OCI-LY7 (cell line): ENCODE data around the gene NPEPL1.
"Not testable (repeated sequence)": the region's sequence is repeated elsewhere in the genome, so short reads cannot be mapped to it uniquely, and the experiment has no call there.

Experiments
- EZH2phosphoT487 ChIP-seq: fragments of 200-600 bp; sonication (generic); IDR thresholded peaks from 2 replicates; pipeline ENCODE4 v1.6.1; 2018; ENCODE audit warnings: low read depth, borderline replicate concordance, mild to moderate bottlenecking, mixed run types, antibody characterized with exemption, low read length, moderate library complexity, mixed read lengths
- TF ChIP-seq, protein P1 (sequence below): fragments of 200-600 bp; sonication (generic); conservative IDR thresholded peaks from 2 replicates; pipeline ENCODE4 v1.5.1; 2014; ENCODE audit warnings: mild to moderate bottlenecking, antibody characterized with exemption, low read length, moderate library complexity, mixed read lengths

- TF ChIP-seq, protein P1, sequence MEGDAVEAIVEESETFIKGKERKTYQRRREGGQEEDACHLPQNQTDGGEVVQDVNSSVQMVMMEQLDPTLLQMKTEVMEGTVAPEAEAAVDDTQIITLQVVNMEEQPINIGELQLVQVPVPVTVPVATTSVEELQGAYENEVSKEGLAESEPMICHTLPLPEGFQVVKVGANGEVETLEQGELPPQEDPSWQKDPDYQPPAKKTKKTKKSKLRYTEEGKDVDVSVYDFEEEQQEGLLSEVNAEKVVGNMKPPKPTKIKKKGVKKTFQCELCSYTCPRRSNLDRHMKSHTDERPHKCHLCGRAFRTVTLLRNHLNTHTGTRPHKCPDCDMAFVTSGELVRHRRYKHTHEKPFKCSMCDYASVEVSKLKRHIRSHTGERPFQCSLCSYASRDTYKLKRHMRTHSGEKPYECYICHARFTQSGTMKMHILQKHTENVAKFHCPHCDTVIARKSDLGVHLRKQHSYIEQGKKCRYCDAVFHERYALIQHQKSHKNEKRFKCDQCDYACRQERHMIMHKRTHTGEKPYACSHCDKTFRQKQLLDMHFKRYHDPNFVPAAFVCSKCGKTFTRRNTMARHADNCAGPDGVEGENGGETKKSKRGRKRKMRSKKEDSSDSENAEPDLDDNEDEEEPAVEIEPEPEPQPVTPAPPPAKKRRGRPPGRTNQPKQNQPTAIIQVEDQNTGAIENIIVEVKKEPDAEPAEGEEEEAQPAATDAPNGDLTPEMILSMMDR: not testable (repeated sequence)
- TF ChIP-seq EZH2phosphoT487: not testable (repeated sequence)
These were observed 65.0 kb downstream of the NPEPL1 start for GRCh38 chr20:58757647-58758046.
